Vagina (tissue), 2 donors: ENCODE measurements around the gene PRELID1. TPM values are rescaled to one million over a fixed set of nuclear protein-coding genes. Genes with fewer than 3 reads are reported as not detected.

ENCODE experiments used
- DNase-seq, 2 donors: peaks; one replicate each; pipeline ENCODE4 v3.0.0-alpha.2; 2017; ENCODE audit errors: extremely low spot score in 2 of 2
- H3K27ac ChIP-seq: fragments of 200-600 bp; sonication (generic); one replicate; pipeline ENCODE4 v1.5.1; 2019
- H3K27me3 ChIP-seq: fragments of 200-600 bp; sonication (generic); one replicate; pipeline ENCODE4 v1.5.1; 2019
- H3K36me3 ChIP-seq, 2 donors: fragments of 200-600 bp; sonication (generic); one replicate each; pipeline ENCODE4 v1.5.1; 2017 to 2019
- H3K4me1 ChIP-seq: fragments of 200-600 bp; sonication (generic); one replicate; pipeline ENCODE4 v1.5.1; 2019
- H3K4me3 ChIP-seq, 2 donors: fragments of 200-600 bp; sonication (generic); 1 replicate in 1 of 2; 2 replicates in 1 of 2; pipeline ENCODE4 v1.5.1; 2016 to 2019
- H3K9me3 ChIP-seq: fragments of 200-600 bp; sonication (generic); one replicate; pipeline ENCODE4 v1.5.1; 2019
- CTCF ChIP-seq, 3 experiments: fragments of 450-650 bp in 2 of 3; fragments of 200-600 bp in 1 of 3; sonication (generic) in 1 of 3; IDR thresholded peaks; one replicate each; pipeline ENCODE4 v1.5.1; 2017 to 2019; ENCODE audit warnings: antibody characterized with exemption in 3 of 3, mild to moderate bottlenecking in 2 of 3, moderate library complexity in 2 of 3
- POLR2A ChIP-seq, 2 donors: fragments of 450-650 bp; IDR thresholded peaks; one replicate each; pipeline ENCODE4 v1.6.1; 2017; ENCODE audit warnings: antibody characterized with exemption in 2 of 2, mild to moderate bottlenecking in 2 of 2, moderate library complexity in 2 of 2
- POLR2AphosphoS5 ChIP-seq, 2 donors: sonication (generic); formaldehyde crosslinking; IDR thresholded peaks; one replicate each; pipeline ENCODE4 v1.9.0; 2017; ENCODE audit warnings: antibody characterized with exemption in 2 of 2, mild to moderate bottlenecking in 2 of 2, low read depth in 1 of 2; ENCODE audit not compliant: insufficient read depth in 1 of 2
- intact Hi-C: fragments of 100-400 bp; cut with DNase I; formaldehyde crosslinking; loops from one replicate; pipeline ENCODE4 v1.15.1; 2023
- total RNA-seq: library from RNA; depleted of rRNA; stranded (reverse); fragments of >200 nt; gene quantifications from one replicate; pipeline ENCODE4 v1.2.3, GENCODE V29; 2016

PRELID1 gene
- total RNA-seq, 1 donor from 2014 or later, result 93.3 TPM

- Histone ChIP-seq H3K36me3 (peaks cover 0 to 83% of the 10 kb centered on the region in 2 donors), H3K4me3 (no peak overlapping the region), H3K9me3 (no peaks in the 10 kb centered on the region), H3K4me1 (peaks cover 5% of the 10 kb centered on the region), H3K27ac (no peak overlapping the region), H3K27me3 (no peaks in the 10 kb centered on the region)
- TF ChIP-seq POLR2AphosphoS5 (IDR thresholded peaks at IDR 0.05; ENCODE audit: insufficient read depth in 1 of 2, low read depth in 1 of 2) (no peak), CTCF (IDR thresholded peaks at IDR 0.05) (no peak), POLR2A (IDR thresholded peaks at IDR 0.05) (no peak)
- no peak for DNase-seq
- intact Hi-C loops, result no loop called here
Observed at GRCh38 chr5:177291735-177292134, 11.9 kb upstream of the PRELID1 start.

GRCh38 chr5:177293819-177294581 lies 9.6 kb upstream of the PRELID1 start:
- no peak for DNase-seq
- TF ChIP-seq POLR2AphosphoS5 (IDR thresholded peaks at IDR 0.05; ENCODE audit: insufficient read depth in 1 of 2, low read depth in 1 of 2) (no peak), CTCF (IDR thresholded peaks at IDR 0.05) (no peak), POLR2A (IDR thresholded peaks at IDR 0.05) (no peak)
- H3K36me3 ChIP-seq, result peaks cover 0 to 62% of the 10 kb centered on the region in 2 donors
- H3K4me1 ChIP-seq, result peaks cover 9% of the 10 kb centered on the region
- no peak overlapping the region for H3K27ac ChIP-seq
- H3K9me3 ChIP-seq, result no peaks in the 10 kb centered on the region
- H3K4me3 ChIP-seq, result no peak overlapping the region
- intact Hi-C loops, result no loop called here
- H3K27me3 ChIP-seq, result no peaks in the 10 kb centered on the region

DNA sequence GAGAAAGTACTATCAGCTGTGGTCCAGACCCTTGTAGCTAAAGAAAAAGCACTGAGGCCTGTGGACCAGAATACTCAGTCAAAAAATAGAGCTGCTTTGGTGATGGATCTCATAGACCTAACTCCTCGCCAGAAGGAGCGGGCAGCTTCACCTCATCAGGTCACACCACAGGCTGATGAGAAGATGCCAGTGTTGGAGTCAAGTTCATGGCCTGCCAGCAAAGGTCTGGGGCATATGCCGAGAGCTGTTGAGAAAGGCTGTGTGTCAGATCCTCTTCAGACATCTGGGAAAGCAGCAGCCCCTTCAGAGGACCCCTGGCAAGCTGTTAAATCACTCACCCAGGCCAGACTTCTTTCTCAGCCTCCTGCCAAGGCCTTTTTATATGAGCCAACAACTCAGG lies 9.0 kb upstream of the PRELID1 start:
- Histone ChIP-seq H3K4me3 (no peak overlapping the region), H3K27ac (no peak overlapping the region), H3K4me1 (peaks cover 15% of the 10 kb centered on the region), H3K9me3 (no peaks in the 10 kb centered on the region), H3K27me3 (no peaks in the 10 kb centered on the region), H3K36me3 (peaks cover 0 to 57% of the 10 kb centered on the region in 2 donors)
- intact Hi-C loops, result no loop called here
- TF ChIP-seq CTCF (IDR thresholded peaks at IDR 0.05), result no peak
- TF ChIP-seq POLR2A (IDR thresholded peaks at IDR 0.05), result no peak
- DNase-seq, result no peak

DNA sequence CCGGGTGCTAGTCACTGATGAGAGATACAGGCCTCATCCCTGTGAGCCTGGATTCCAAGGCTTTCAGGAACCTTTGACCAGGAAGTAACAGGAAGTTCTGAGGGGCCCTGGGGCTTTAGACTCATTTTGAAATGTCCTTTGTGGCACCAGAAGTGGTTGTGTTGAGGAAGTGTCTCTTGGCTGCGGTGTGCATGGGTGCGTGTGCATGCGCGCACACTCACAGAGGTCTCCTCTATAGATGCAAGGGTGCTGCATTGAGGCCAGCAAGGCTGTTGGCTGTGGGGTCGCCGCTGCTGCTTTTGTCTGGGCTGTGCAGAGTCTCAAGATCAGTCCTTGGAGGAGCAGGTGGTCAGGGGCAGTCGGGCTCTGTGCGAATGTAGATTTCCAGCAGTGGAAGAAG lies 7.7 kb upstream of the PRELID1 start:
- H3K9me3 ChIP-seq, result no peaks in the 10 kb centered on the region
- no peak for TF ChIP-seq CTCF (IDR thresholded peaks at IDR 0.05)
- peak in 1 of 2 donors; percentile 13 for TF ChIP-seq POLR2AphosphoS5 (IDR thresholded peaks at IDR 0.05; ENCODE audit: insufficient read depth in 1 of 2, low read depth in 1 of 2)
- peaks cover 0 to 47% of the 10 kb centered on the region in 2 donors for H3K36me3 ChIP-seq
- H3K27ac ChIP-seq, result no peak overlapping the region
- no peaks in the 10 kb centered on the region for H3K27me3 ChIP-seq
- no peak for DNase-seq
- H3K4me3 ChIP-seq, result no peak overlapping the region
- peaks cover 28% of the 10 kb centered on the region for H3K4me1 ChIP-seq
- intact Hi-C loops, result no loop called here

DNA sequence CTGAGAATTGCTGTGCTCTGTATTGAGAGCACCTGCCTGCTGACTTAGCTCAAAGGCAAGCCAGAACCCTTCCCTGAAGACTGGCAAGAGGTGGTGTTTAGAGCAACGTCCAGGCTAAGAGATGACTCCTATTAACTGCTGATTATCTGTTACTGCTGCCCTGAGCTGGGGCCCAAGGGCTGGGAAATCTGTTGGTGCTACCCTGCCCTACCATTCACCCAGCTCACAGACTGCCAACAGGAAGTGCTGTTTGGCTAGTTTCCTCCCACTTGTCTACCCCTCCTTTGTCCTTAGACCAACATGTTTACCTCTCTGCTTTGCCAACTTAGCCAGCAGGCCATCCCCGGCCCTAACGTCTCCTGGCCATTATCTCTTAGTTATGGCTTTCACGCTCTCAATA lies 7.0 kb upstream of the PRELID1 start:
- no peaks in the 10 kb centered on the region for H3K27me3 ChIP-seq
- intact Hi-C loops, result no loop called here
- H3K9me3 ChIP-seq, result no peaks in the 10 kb centered on the region
- DNase-seq, result no peak
- TF ChIP-seq POLR2AphosphoS5 (IDR thresholded peaks at IDR 0.05; ENCODE audit: insufficient read depth in 1 of 2, low read depth in 1 of 2) (no peak), CTCF (IDR thresholded peaks at IDR 0.05) (no peak), POLR2A (IDR thresholded peaks at IDR 0.05) (no peak)
- H3K36me3 ChIP-seq, result peaks cover 0 to 50% of the 10 kb centered on the region in 2 donors
- no peak overlapping the region for H3K4me3 ChIP-seq
- H3K27ac ChIP-seq, result no peak overlapping the region
- peaks cover 34% of the 10 kb centered on the region for H3K4me1 ChIP-seq
